RWPE1 (cell line): ENCODE measurements around the gene TSPAN12.

Experiments used
- CTCF ChIA-PET: fragments of 350-600 bp; sonication (Branson Sonifier 250); formaldehyde crosslinking; extraction: SDS; loops from one replicate; lab custom pipeline; 2021; lab: Yijun Ruan, JAX
- POLR2A ChIA-PET: fragments of 400-600 bp; formaldehyde crosslinking; extraction: SDS; loops from one replicate; lab custom pipeline; 2020; ENCODE audit warnings: antibody characterized with exemption; ENCODE audit not compliant: low non-redundant PET; lab: Yijun Ruan, JAX
- DNase-seq: peaks from one replicate; pipeline ENCODE4 v3.0.0; 2012; ENCODE audit warnings: low spot score
- H3K27ac ChIP-seq: fragments of 450-650 bp; 2 replicates; pipeline ENCODE4 v1.5.1; 2017
- TF ChIP-seq, protein P1 (sequence below): fragments of 450-650 bp; conservative IDR thresholded peaks from 2 replicates; pipeline ENCODE4 v1.5.1; 2017; ENCODE audit warnings: low read depth, mild to moderate bottlenecking

TSPAN12 gene

DNA sequence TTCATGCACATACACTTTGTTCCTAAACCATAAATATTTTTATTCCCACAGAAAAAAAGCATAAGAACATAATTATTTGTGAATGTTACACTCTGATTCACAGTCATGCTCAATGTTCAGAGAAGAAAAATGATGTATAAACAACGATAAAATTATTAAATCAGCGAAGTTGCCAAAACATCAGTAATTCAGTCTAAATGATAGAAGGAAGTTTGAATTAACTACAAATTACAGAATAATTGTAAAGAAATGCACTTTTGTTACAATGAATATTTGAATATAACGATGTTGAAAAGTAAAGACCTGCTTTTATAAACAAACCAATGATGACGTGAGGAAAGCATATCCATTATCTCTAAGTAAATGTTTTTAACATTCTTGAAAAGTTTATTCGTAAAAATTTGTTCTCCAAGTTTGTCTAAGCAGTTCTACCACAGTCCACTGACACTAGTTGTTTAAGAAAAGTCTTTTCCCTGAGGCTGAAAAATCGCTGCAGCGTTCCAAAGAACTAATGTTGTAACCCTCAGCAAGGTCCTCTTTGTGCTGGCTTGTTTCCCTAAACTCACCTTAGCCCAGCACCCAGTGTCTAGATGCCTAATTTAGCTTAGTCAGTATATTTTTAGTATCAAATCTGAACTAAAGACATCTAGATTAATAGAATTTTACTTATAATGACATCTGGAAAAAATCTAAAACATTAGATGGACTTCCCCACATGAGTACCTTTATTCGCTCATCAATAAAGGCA lies 30.4 kb downstream of the TSPAN12 start:
- TF ChIP-seq, protein P1, sequence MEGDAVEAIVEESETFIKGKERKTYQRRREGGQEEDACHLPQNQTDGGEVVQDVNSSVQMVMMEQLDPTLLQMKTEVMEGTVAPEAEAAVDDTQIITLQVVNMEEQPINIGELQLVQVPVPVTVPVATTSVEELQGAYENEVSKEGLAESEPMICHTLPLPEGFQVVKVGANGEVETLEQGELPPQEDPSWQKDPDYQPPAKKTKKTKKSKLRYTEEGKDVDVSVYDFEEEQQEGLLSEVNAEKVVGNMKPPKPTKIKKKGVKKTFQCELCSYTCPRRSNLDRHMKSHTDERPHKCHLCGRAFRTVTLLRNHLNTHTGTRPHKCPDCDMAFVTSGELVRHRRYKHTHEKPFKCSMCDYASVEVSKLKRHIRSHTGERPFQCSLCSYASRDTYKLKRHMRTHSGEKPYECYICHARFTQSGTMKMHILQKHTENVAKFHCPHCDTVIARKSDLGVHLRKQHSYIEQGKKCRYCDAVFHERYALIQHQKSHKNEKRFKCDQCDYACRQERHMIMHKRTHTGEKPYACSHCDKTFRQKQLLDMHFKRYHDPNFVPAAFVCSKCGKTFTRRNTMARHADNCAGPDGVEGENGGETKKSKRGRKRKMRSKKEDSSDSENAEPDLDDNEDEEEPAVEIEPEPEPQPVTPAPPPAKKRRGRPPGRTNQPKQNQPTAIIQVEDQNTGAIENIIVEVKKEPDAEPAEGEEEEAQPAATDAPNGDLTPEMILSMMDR = no peak
- DNase-seq = no peak
- POLR2A ChIA-PET = no interaction called here
- CTCF ChIA-PET = no interaction called here
- no peak overlapping the region for H3K27ac ChIP-seq

- ChIA-PET CTCF (no interaction called here), POLR2A (no interaction called here)
- H3K27ac ChIP-seq = no peak overlapping the region
- DNase-seq = no peak
- TF ChIP-seq, protein P1 = no peak
These were observed 32.4 kb downstream of the TSPAN12 start for GRCh38 chr7:120825576-120825975.

DNA sequence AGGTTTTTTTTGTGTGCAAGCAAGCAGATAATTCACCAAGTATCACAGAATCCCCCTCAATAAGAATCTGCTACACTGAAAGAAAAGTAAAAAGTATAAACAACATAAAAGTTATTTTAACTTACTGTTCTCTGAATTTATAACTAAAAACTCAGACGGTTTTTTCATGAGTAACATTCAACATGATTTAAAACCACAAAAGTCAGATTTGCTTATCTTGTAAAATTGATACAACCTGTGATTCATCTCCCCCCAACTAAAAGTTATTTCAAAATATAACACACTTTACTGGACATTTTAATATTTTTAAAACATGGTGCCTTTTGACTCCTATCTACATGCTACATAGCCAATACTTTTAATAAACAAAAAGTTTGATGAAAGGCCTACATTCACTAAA lies 32.8 kb downstream of the TSPAN12 start:
- ChIA-PET POLR2A (no interaction called here), CTCF (no interaction called here)
- DNase-seq = no peak
- H3K27ac ChIP-seq = no peak overlapping the region
- TF ChIP-seq, protein P1 = no peak

DNA sequence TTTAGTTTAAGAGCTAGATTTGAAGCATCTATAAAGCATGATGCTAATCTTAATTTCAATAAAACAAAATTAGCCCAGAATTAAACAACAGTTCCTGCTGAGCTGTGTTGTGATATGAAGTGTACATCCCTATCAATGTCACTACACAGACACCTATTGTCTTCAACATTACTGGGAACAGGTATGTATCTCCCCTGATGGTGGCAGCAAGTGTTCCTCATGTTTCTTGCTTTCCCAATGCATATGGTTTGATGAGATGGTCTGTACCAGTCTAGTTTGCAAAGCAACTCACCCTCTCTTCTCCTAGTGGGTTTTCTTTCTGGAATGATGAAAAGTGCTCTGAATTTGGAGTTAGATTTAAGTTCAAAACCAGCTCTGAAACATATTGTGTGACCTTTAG lies 38.1 kb downstream of the TSPAN12 start:
- TF ChIP-seq, protein P1 = no peak
- POLR2A ChIA-PET = no interaction called here
- CTCF ChIA-PET = interaction anchor here (0.6 kb wide), 1 partner anchor 262 kb away, joined by 3 read pairs; no protein-coding TSS in a partner anchor
- no peak overlapping the region for H3K27ac ChIP-seq
- DNase-seq = no peak

- no peak for DNase-seq
- ChIA-PET CTCF (no interaction called here), POLR2A (no interaction called here)
- H3K27ac ChIP-seq = no peak overlapping the region
- TF ChIP-seq, protein P1 = no peak
These were observed 40.1 kb downstream of the TSPAN12 start for GRCh38 chr7:120817851-120818250.

GRCh38 chr7:120814253-120814939 lies 43.5 kb downstream of the TSPAN12 start:
- ChIA-PET CTCF (no interaction called here), POLR2A (no interaction called here)
- TF ChIP-seq, protein P1 = no peak
- DNase-seq = no peak
- H3K27ac ChIP-seq = no peak overlapping the region
